Cardiac muscle cell (in vitro differentiated cells and primary cell): Measurements from ENCODE around the gene ANKRD28. TPM values are rescaled to one million over a fixed set of nuclear protein-coding genes. Genes with fewer than 3 reads are reported as not detected.

Experiments
- DNase-seq, 2 donors: peaks; one replicate each; pipeline versions ENCODE4 v3.0.0 to v3.0.0-alpha.2; 2010 to 2017; ENCODE audit warnings: low read depth in 1 of 2, low spot score in 1 of 2
- H3K27ac ChIP-seq: fragments of 200-600 bp; sonication (generic); 2 replicates; pipeline ENCODE4 v1.5.1; 2016
- H3K27me3 ChIP-seq: fragments of 200-600 bp; sonication (generic); 2 replicates; pipeline ENCODE4 v1.6.0; 2016; ENCODE audit warnings: control low read depth
- H3K36me3 ChIP-seq: fragments of 200-600 bp; sonication (generic); 2 replicates; pipeline ENCODE4 v1.5.1; 2016; ENCODE audit warnings: control low read depth
- H3K4me1 ChIP-seq: fragments of 200-600 bp; sonication (generic); 2 replicates; pipeline ENCODE4 v1.8.1; 2017; ENCODE audit warnings: low read depth, mild to moderate bottlenecking, mixed run types
- H3K4me3 ChIP-seq: fragments of 200-600 bp; sonication (generic); 2 replicates; pipeline ENCODE4 v1.5.1; 2016; ENCODE audit warnings: mild to moderate bottlenecking
- H3K9me3 ChIP-seq: fragments of 200-600 bp; sonication (generic); 2 replicates; pipeline ENCODE4 v1.5.1; 2017; ENCODE audit warnings: low read depth, mild to moderate bottlenecking, control low read depth
- polyA plus RNA-seq: library from polyadenylated mRNA; unstranded; fragments of >200 nt; fragmentation: Nextera tagmentation; extraction: Ambion mirVana; gene quantifications from 2 replicates; pipeline ENCODE4 v1.2.1, GENCODE V29; 2016
- total RNA-seq: library from RNA; depleted of rRNA; stranded (reverse); fragments of >200 nt; gene quantifications from 2 replicates; pipeline ENCODE4 v1.2.3, GENCODE V29; 2016
- TF ChIP-seq, protein P1 (sequence below): IDR thresholded peaks from 2 replicates; pipeline ENCODE4 v1.5.1; 2012; ENCODE audit warnings: low read depth, mild to moderate bottlenecking, low read length

The ANKRD28 gene
- total and polyA plus RNA-seq, 2 experiments from 2014 or later: 9.7 to 20.8 TPM

DNA sequence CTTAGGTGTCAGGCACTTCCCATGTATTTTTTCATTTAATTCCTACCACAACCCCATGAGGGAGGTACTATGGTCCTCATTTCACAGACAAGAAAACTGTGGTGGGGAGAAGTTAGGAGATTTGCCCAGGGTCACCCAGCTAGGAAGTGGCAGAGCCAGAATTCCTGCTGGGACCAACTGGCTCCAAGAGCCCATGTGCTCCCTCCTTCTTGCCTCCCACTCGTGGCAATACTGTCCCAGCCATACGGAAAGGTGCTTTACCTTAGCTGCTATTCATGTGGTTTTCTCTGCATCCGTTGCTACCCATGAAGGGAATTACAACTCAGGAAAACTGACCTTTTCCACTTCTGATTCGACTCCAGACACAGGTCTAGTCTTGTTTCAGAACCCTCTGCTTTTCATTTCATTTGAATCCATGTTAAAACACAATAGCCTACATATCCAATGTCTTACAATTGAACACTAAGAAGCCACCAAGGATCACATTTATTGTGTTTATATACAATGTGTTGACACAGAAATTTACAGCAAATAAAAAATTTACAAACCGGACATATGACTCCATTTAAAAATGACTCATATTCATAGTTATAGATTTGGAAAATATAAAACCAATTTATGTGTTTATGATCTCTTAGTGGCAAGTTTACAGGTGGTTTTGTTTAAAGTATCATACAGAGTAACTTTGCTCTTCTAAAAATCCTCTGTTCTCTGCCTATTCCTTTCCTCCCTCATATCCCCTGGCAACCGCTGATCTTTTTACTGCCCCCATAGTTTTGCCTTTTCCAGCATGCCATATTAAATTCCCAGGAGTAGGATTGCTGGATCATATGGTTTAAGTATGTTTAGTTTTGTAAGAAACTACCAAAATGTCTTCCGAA is 137.5 kb downstream of the ANKRD28 start:
- Histone ChIP-seq H3K9me3 (no peaks in the 10 kb centered on the region), H3K4me1 (no peaks in the 10 kb centered on the region), H3K27ac (no peak overlapping the region), H3K4me3 (no peak overlapping the region), H3K36me3 (no peaks in the 10 kb centered on the region), H3K27me3 (no peaks in the 10 kb centered on the region)
- DNase-seq: no peak
- TF ChIP-seq, protein P1, sequence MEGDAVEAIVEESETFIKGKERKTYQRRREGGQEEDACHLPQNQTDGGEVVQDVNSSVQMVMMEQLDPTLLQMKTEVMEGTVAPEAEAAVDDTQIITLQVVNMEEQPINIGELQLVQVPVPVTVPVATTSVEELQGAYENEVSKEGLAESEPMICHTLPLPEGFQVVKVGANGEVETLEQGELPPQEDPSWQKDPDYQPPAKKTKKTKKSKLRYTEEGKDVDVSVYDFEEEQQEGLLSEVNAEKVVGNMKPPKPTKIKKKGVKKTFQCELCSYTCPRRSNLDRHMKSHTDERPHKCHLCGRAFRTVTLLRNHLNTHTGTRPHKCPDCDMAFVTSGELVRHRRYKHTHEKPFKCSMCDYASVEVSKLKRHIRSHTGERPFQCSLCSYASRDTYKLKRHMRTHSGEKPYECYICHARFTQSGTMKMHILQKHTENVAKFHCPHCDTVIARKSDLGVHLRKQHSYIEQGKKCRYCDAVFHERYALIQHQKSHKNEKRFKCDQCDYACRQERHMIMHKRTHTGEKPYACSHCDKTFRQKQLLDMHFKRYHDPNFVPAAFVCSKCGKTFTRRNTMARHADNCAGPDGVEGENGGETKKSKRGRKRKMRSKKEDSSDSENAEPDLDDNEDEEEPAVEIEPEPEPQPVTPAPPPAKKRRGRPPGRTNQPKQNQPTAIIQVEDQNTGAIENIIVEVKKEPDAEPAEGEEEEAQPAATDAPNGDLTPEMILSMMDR: no peak

DNA sequence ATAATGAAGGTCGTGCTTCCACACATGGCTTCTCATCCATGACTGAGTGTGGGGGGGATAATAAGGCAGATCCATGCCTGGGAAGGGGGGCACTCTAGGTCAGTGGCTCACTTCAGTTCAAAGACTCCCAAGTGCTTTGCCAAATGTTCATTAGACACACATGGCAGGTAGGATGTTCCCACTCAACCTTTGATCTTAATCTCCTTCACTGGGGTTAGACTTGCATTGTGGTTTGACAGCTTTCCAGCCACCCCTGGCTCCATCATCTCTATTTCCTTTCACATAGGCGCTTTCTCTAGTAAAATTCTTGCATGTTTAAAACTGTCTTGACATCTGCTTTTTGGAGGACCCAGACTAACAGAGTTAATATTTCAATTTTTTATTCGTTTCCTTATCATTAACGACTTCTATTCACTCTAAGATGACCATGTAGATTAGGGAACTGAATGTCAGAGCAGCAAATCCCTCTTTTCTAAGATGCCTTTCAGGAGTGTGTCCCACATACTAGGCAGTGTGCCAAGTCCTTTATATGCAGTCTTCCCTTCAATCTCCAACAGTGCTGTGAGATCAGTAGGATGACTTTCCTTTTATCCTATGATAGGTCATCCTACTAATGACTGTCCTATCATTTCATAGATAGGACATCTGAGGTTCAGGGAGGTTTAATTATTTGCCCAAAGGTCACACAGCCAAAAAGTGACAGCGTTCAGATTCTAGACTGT is 138.4 kb downstream of the ANKRD28 start:
- H3K9me3 ChIP-seq: no peaks in the 10 kb centered on the region
- no peak overlapping the region for H3K27ac ChIP-seq
- H3K36me3 ChIP-seq: no peaks in the 10 kb centered on the region
- H3K4me3 ChIP-seq: no peak overlapping the region
- DNase-seq: peak in 1 of 2 donors; percentile 17
- no peaks in the 10 kb centered on the region for H3K4me1 ChIP-seq
- no peaks in the 10 kb centered on the region for H3K27me3 ChIP-seq
- TF ChIP-seq, protein P1: no peak

DNA sequence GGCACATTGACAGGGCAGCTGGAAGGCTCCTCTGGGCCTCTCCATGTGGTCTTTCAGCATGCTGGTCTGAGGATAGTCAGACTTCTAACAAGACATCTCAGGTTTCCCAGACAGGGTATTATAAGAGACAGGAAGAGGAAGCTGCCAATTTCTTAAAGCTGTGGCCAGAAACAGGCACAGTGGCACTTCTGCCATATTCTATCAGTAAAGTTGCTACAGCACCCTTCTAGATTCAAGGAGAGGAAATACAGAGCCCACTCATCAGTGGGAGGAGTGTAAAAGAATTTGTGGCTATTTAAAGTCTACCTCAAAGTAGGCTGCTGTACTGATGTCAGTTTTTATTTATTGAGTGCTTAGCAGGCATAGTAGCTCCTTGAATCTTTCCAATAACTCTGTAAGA is 140.8 kb downstream of the ANKRD28 start:
- H3K4me1 ChIP-seq: no peaks in the 10 kb centered on the region
- H3K36me3 ChIP-seq: no peaks in the 10 kb centered on the region
- TF ChIP-seq, protein P1: no peak
- H3K27me3 ChIP-seq: no peaks in the 10 kb centered on the region
- H3K27ac ChIP-seq: no peak overlapping the region
- H3K9me3 ChIP-seq: no peaks in the 10 kb centered on the region
- H3K4me3 ChIP-seq: no peak overlapping the region
- DNase-seq: no peak

DNA sequence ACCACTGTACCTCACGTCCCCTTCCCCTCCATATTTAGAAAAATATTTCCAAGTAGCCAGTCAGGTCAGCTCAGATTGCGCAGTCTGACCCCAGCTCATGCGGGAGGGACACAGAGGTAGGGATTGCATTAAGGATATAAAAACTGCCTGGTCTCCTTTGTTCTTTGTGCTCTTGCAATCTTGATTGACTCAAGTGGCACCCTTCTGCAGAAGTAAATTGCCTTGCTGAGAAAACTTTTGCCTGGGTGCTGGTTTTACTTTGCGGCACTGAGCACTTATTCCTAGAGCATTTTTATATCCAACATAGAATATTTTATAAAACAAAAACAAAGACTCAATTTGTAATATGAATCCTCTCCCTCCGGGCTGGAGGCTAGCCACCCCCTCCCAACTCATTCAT is 141.4 kb downstream of the ANKRD28 start:
- no peak for DNase-seq
- no peaks in the 10 kb centered on the region for H3K9me3 ChIP-seq
- H3K27me3 ChIP-seq: no peaks in the 10 kb centered on the region
- H3K27ac ChIP-seq: no peak overlapping the region
- TF ChIP-seq, protein P1: no peak
- H3K4me3 ChIP-seq: no peak overlapping the region
- H3K4me1 ChIP-seq: no peaks in the 10 kb centered on the region
- no peaks in the 10 kb centered on the region for H3K36me3 ChIP-seq

DNA sequence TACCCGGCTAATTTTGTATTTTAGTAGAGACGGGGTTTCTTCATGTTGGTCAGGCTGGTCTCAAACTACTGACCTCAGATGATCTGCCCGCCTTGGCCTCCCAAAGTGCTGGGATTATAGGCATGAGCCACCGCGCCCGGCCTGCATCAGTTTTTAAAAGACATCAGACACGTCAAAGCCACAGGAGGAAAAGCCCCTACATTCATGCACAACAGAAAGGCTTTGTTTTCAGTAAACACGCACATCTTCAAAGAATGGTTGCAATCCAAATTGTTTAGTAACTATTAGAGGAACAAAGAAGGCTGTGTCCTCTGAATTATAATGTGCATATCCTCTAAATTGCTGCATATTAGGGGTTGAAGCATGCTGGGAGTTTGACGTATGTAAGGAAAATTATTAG is 142.9 kb downstream of the ANKRD28 start:
- no peaks in the 10 kb centered on the region for H3K4me1 ChIP-seq
- no peak overlapping the region for H3K27ac ChIP-seq
- no peaks in the 10 kb centered on the region for H3K36me3 ChIP-seq
- no peak for DNase-seq
- TF ChIP-seq, protein P1: no peak
- no peaks in the 10 kb centered on the region for H3K9me3 ChIP-seq
- H3K27me3 ChIP-seq: no peaks in the 10 kb centered on the region
- H3K4me3 ChIP-seq: no peak overlapping the region
